DND-41 (cell line): ENCODE data around the gene FABP7.

Experiments used
- ATAC-seq: fragments of 200-7000 bp; cut with Tn5 transposase; 3 replicates; pipeline ENCODE4 v1.9.1; 2021; ENCODE audit warnings: low read depth; ENCODE audit not compliant: insufficient read depth
- DNase-seq: peaks from one replicate; pipeline ENCODE4 v3.0.0-alpha.2; 2020
- H2AFZ ChIP-seq: 2 replicates; pipeline ENCODE4 v1.6.0; 2012; ENCODE audit warnings: low read depth, low read length
- H3K27ac ChIP-seq: 2 replicates; pipeline ENCODE4 v1.5.1; 2012; ENCODE audit warnings: low read length, inconsistent platforms
- H3K27me3 ChIP-seq: fragments of 200-600 bp; sonication (generic); 2 replicates; pipeline ENCODE4 v1.6.0; 2012; ENCODE audit warnings: low read length, mild to moderate bottlenecking, inconsistent platforms; ENCODE audit not compliant: insufficient read depth, poor library complexity
- H3K36me3 ChIP-seq: 2 replicates; pipeline ENCODE4 v1.5.1; 2012; ENCODE audit warnings: low read length, inconsistent platforms; ENCODE audit not compliant: insufficient read depth
- H3K4me1 ChIP-seq: 2 replicates; pipeline ENCODE4 v1.5.1; 2012; ENCODE audit warnings: mild to moderate bottlenecking, low read length; ENCODE audit not compliant: insufficient read depth
- H3K4me2 ChIP-seq: 2 replicates; pipeline ENCODE4 v1.6.0; 2012; ENCODE audit warnings: mild to moderate bottlenecking, moderate library complexity, low read length, inconsistent platforms; ENCODE audit not compliant: insufficient read depth
- H3K4me3 ChIP-seq, 2 experiments: fragments of 200-600 bp in 1 of 2; shearing (Covaris generic) in 1 of 2; 2 replicates each; pipeline ENCODE4 v1.5.1; 2012 to 2016; ENCODE audit warnings: inconsistent platforms in 2 of 2, low read length in 2 of 2, mild to moderate bottlenecking in 2 of 2, low read depth in 1 of 2, moderate library complexity in 1 of 2
- H3K79me2 ChIP-seq: 2 replicates; pipeline ENCODE4 v1.6.0; 2012; ENCODE audit warnings: low read length, inconsistent platforms; ENCODE audit not compliant: insufficient read depth
- H3K9ac ChIP-seq: 2 replicates; pipeline ENCODE4 v1.6.0; 2012; ENCODE audit warnings: low read depth, mild to moderate bottlenecking, inconsistent platforms, low read length, moderate library complexity
- H3K9me3 ChIP-seq: 2 replicates; pipeline ENCODE4 v1.5.1; 2012; ENCODE audit warnings: low read length, moderate library complexity, mild to moderate bottlenecking, inconsistent platforms; ENCODE audit not compliant: insufficient read depth, severe bottlenecking
- H4K20me1 ChIP-seq: 2 replicates; pipeline ENCODE4 v1.6.0; 2012; ENCODE audit warnings: low read length; ENCODE audit not compliant: insufficient read depth
- CTCF ChIP-seq: IDR thresholded peaks from 2 replicates; pipeline ENCODE4 v1.5.1; 2012; ENCODE audit warnings: borderline replicate concordance, low read length, moderate library complexity, mild to moderate bottlenecking; ENCODE audit not compliant: poor library complexity, severe bottlenecking; ENCODE audit errors: extremely low read depth
- EZH2 ChIP-seq: IDR thresholded peaks from 3 replicates; pipeline ENCODE4 v1.6.1; 2012; ENCODE audit warnings: borderline replicate concordance, low read depth, mild to moderate bottlenecking, moderate library complexity, low read length, inconsistent platforms; ENCODE audit not compliant: severe bottlenecking

The FABP7 gene

GRCh38 chr6:122791310-122791679 lies 11.8 kb downstream of the FABP7 start:
- H3K79me2 ChIP-seq = no peaks in the 10 kb centered on the region
- no peaks in the 10 kb centered on the region for H3K27me3 ChIP-seq
- H3K9me3 ChIP-seq = no peaks in the 10 kb centered on the region
- H3K4me2 ChIP-seq = no peak overlapping the region
- TF ChIP-seq EZH2 (no peak), CTCF (no peak)
- H3K36me3 ChIP-seq = no peaks in the 10 kb centered on the region
- no peak overlapping the region for H2AFZ ChIP-seq
- ATAC-seq (no peak), DNase-seq (no peak)
- no peak overlapping the region for H3K9ac ChIP-seq
- H3K4me1 ChIP-seq = no peaks in the 10 kb centered on the region
- H4K20me1 ChIP-seq = no peaks in the 10 kb centered on the region
- H3K27ac ChIP-seq = no peak overlapping the region
- no peak overlapping the region for H3K4me3 ChIP-seq

- no peak overlapping the region for H3K4me2 ChIP-seq
These were observed 13.2 kb downstream of the FABP7 start for GRCh38 chr6:122792766-122793165.

GRCh38 chr6:122797537-122797936 lies 18.0 kb downstream of the FABP7 start:
- Histone ChIP-seq H3K79me2 (no peaks in the 10 kb centered on the region), H3K9ac (no peak overlapping the region), H3K4me1 (no peaks in the 10 kb centered on the region), H3K27ac (no peak overlapping the region), H3K27me3 (no peaks in the 10 kb centered on the region), H3K4me2 (no peak overlapping the region), H4K20me1 (no peaks in the 10 kb centered on the region), H3K36me3 (no peaks in the 10 kb centered on the region), H2AFZ (no peak overlapping the region), H3K4me3 (no peak overlapping the region), H3K9me3 (no peaks in the 10 kb centered on the region)
- TF ChIP-seq EZH2 = no peak
- ATAC-seq (no peak), DNase-seq (no peak)

More at GRCh38 chr6:122792766-122793165, 13.2 kb downstream of the FABP7 start:
- Histone ChIP-seq H3K27ac (no peak overlapping the region), H3K4me1 (no peaks in the 10 kb centered on the region), H3K79me2 (no peaks in the 10 kb centered on the region), H2AFZ (no peak overlapping the region), H3K27me3 (no peaks in the 10 kb centered on the region), H3K9me3 (no peaks in the 10 kb centered on the region), H3K9ac (no peak overlapping the region), H3K4me3 (no peak overlapping the region), H4K20me1 (no peaks in the 10 kb centered on the region), H3K36me3 (no peaks in the 10 kb centered on the region)
- DNase-seq (no peak), ATAC-seq (no peak)
- no peak for TF ChIP-seq EZH2
- TF ChIP-seq CTCF = no peak

- DNase-seq (no peak), ATAC-seq (no peak)
- H2AFZ ChIP-seq = no peak overlapping the region
- no peaks in the 10 kb centered on the region for H4K20me1 ChIP-seq
- H3K36me3 ChIP-seq = no peaks in the 10 kb centered on the region
- H3K4me1 ChIP-seq = no peaks in the 10 kb centered on the region
- no peaks in the 10 kb centered on the region for H3K79me2 ChIP-seq
- H3K4me2 ChIP-seq = no peak overlapping the region
- TF ChIP-seq CTCF = no peak
- TF ChIP-seq EZH2 = no peak
- no peaks in the 10 kb centered on the region for H3K9me3 ChIP-seq
- no peak overlapping the region for H3K27ac ChIP-seq
- H3K9ac ChIP-seq = no peak overlapping the region
- no peak overlapping the region for H3K4me3 ChIP-seq
- H3K27me3 ChIP-seq = no peaks in the 10 kb centered on the region
These were observed 18.7 kb downstream of the FABP7 start for GRCh38 chr6:122798099-122798641.
